Effector memory CD8-positive, alpha-beta T cell (primary cell): ENCODE results near the gene CGB5.
"Not testable (repeated sequence)": the region's sequence is repeated elsewhere in the genome, so short reads cannot be mapped to it uniquely, and the experiment has no call there.

Source experiments
- ATAC-seq: fragments of 150-1000 bp; cut with Tn5 transposase; replicated peaks from 2 replicates; pipeline ENCODE4 v1.10.0; 2021; ENCODE audit warnings: mild to moderate bottlenecking, moderate library complexity
- DNase-seq, 3 experiments: peaks; one replicate each; pipeline ENCODE4 v3.0.0; 2021
- H3K27ac Mint-ChIP-seq, 2 donors: one replicate each; pipeline ENCODE4 v1.8.0; 2022; ENCODE audit warnings: mild to moderate bottlenecking in 2 of 2, mixed read lengths in 2 of 2, moderate library complexity in 2 of 2
- H3K27me3 Mint-ChIP-seq, 2 donors: one replicate each; pipeline ENCODE4 v1.8.0; 2022; ENCODE audit warnings: mixed read lengths in 2 of 2
- H3K36me3 Mint-ChIP-seq: one replicate; pipeline ENCODE4 v1.8.0; 2022; ENCODE audit warnings: mild to moderate bottlenecking, moderate library complexity, mixed read lengths; ENCODE audit not compliant: insufficient read depth
- H3K4me1 Mint-ChIP-seq, 2 donors: one replicate each; pipeline ENCODE4 v1.8.0; 2022; ENCODE audit warnings: low read depth in 2 of 2, mixed read lengths in 2 of 2
- H3K4me3 Mint-ChIP-seq, 2 donors: one replicate each; pipeline ENCODE4 v1.8.0; 2022; ENCODE audit warnings: mild to moderate bottlenecking in 2 of 2, mixed read lengths in 2 of 2, moderate library complexity in 2 of 2
- H3K9me3 Mint-ChIP-seq, 2 donors: one replicate each; pipeline ENCODE4 v1.8.0; 2022; ENCODE audit warnings: mixed read lengths in 2 of 2

Gene CGB5

GRCh38 chr19:49056902-49057596, 13.4 kb downstream of the CGB5 start:
- H3K4me3 Mint-ChIP-seq = peak overlapping the region; percentile 84 to 87
- H3K27me3 Mint-ChIP-seq = peaks cover 46 to 53% of the 10 kb centered on the region in 2 donors

GRCh38 chr19:49057636-49058234, 14.1 kb downstream of the CGB5 start, which contains the start of gene CGB7:
Gene CGB7, minus strand, starts transcription at chr19:49057749. Its CDS starts 2,374 bp downstream, at chr19:49055375.
- DNase-seq = peak in 1 of 3 experiments; percentile 19
- Mint-ChIP-seq H3K36me3 (peaks cover 10% of the 10 kb centered on the region), H3K27me3 (peaks cover 46 to 53% of the 10 kb centered on the region in 2 donors), H3K4me1 (peaks cover 18 to 27% of the 10 kb centered on the region in 2 donors), H3K9me3 (no peaks in the 10 kb centered on the region), H3K4me3 (peak within 1 kb of the TSS; percentile 84 to 87), H3K27ac (peak within 1 kb of the TSS; percentile 50 to 89)
- ATAC-seq = peak; percentile 48

More at GRCh38 chr19:49056902-49057596, 13.4 kb downstream of the CGB5 start:
- ATAC-seq, H3K9me3 Mint-ChIP-seq, H3K36me3 Mint-ChIP-seq, DNase-seq: not testable (repeated sequence)
- Mint-ChIP-seq H3K27ac (peak overlapping the region; percentile 50 to 89), H3K4me1 (peaks cover 18 to 27% of the 10 kb centered on the region in 2 donors)

- DNase-seq (no peak), ATAC-seq (no peak)
- Mint-ChIP-seq H3K27ac (no peak overlapping the region), H3K9me3 (no peaks in the 10 kb centered on the region), H3K4me1 (peaks cover 18 to 27% of the 10 kb centered on the region in 2 donors), H3K27me3 (peaks cover 50 to 59% of the 10 kb centered on the region in 2 donors), H3K36me3 (peaks cover 10% of the 10 kb centered on the region), H3K4me3 (peak overlapping the region; percentile 84 to 87)
Observed at GRCh38 chr19:49058562-49058961, 14.9 kb downstream of the CGB5 start.

GRCh38 chr19:49059053-49059452, 15.4 kb downstream of the CGB5 start:
- no peak for DNase-seq
- H3K27me3 Mint-ChIP-seq = peaks cover 55 to 64% of the 10 kb centered on the region in 2 donors
- no peaks in the 10 kb centered on the region for H3K9me3 Mint-ChIP-seq
- no peak overlapping the region for H3K4me3 Mint-ChIP-seq
- no peak overlapping the region for H3K27ac Mint-ChIP-seq
- peaks cover 18 to 27% of the 10 kb centered on the region in 2 donors for H3K4me1 Mint-ChIP-seq
- no peak for ATAC-seq
- H3K36me3 Mint-ChIP-seq = peaks cover 10% of the 10 kb centered on the region

GRCh38 chr19:49061000-49061399, 17.4 kb downstream of the CGB5 start:
- no peak for ATAC-seq
- no peak overlapping the region for H3K4me3 Mint-ChIP-seq

GRCh38 chr19:49061445-49061844, 17.8 kb downstream of the CGB5 start:
- no peak for ATAC-seq
- peaks cover 73 to 83% of the 10 kb centered on the region in 2 donors for H3K27me3 Mint-ChIP-seq
- peaks cover 18 to 21% of the 10 kb centered on the region in 2 donors for H3K4me1 Mint-ChIP-seq
- no peaks in the 10 kb centered on the region for H3K9me3 Mint-ChIP-seq
- peaks cover 6% of the 10 kb centered on the region for H3K36me3 Mint-ChIP-seq
- H3K4me3 Mint-ChIP-seq = no peak overlapping the region
- no peak overlapping the region for H3K27ac Mint-ChIP-seq
- no peak for DNase-seq

More at GRCh38 chr19:49061000-49061399, 17.4 kb downstream of the CGB5 start:
- no peak for DNase-seq
- Mint-ChIP-seq H3K4me1 (peaks cover 18 to 26% of the 10 kb centered on the region in 2 donors), H3K27me3 (peaks cover 69 to 81% of the 10 kb centered on the region in 2 donors), H3K9me3 (no peaks in the 10 kb centered on the region), H3K36me3 (peaks cover 6% of the 10 kb centered on the region), H3K27ac (no peak overlapping the region)

GRCh38 chr19:49064029-49064629, 20.5 kb downstream of the CGB5 start:
- Mint-ChIP-seq H3K27ac (no peak overlapping the region), H3K4me1 (peaks cover 0 to 2% of the 10 kb centered on the region in 2 donors), H3K4me3 (no peak overlapping the region), H3K9me3 (no peaks in the 10 kb centered on the region), H3K27me3 (peaks cover 67 to 83% of the 10 kb centered on the region in 2 donors), H3K36me3 (peaks cover 3% of the 10 kb centered on the region)
- no peak for ATAC-seq
- no peak for DNase-seq

- no peak for ATAC-seq
- Mint-ChIP-seq H3K4me1 (peaks cover 0 to 2% of the 10 kb centered on the region in 2 donors), H3K27ac (no peak within 1 kb of the TSS), H3K9me3 (no peaks in the 10 kb centered on the region), H3K27me3 (peaks cover 71 to 88% of the 10 kb centered on the region in 2 donors), H3K36me3 (peaks cover 3% of the 10 kb centered on the region), H3K4me3 (peak within 1 kb of the TSS in 1 of 2 donors; percentile 44)
- DNase-seq = no peak
Observed at GRCh38 chr19:49064768-49065611, 21.3 kb downstream of the CGB5 start, which contains the start of gene NTF4. Gene NTF4, minus strand, starts transcription at chr19:49064818. Its CDS starts 2,821 bp downstream, at chr19:49061997.

GRCh38 chr19:49065905-49066512, 22.4 kb downstream of the CGB5 start:
- DNase-seq = no peak
- H3K4me3 Mint-ChIP-seq = no peak overlapping the region
- H3K27ac Mint-ChIP-seq = no peak overlapping the region
- H3K36me3 Mint-ChIP-seq = no peaks in the 10 kb centered on the region
- H3K9me3 Mint-ChIP-seq = no peaks in the 10 kb centered on the region
- no peak for ATAC-seq
- H3K27me3 Mint-ChIP-seq = peaks cover 75 to 88% of the 10 kb centered on the region in 2 donors
- H3K4me1 Mint-ChIP-seq = peaks cover 0 to 2% of the 10 kb centered on the region in 2 donors

- ATAC-seq (no peak), DNase-seq (no peak)
- H3K36me3 Mint-ChIP-seq = no peaks in the 10 kb centered on the region
- peaks cover 68 to 88% of the 10 kb centered on the region in 2 donors for H3K27me3 Mint-ChIP-seq
- no peaks in the 10 kb centered on the region for H3K9me3 Mint-ChIP-seq
- peaks cover 0 to 2% of the 10 kb centered on the region in 2 donors for H3K4me1 Mint-ChIP-seq
- H3K27ac Mint-ChIP-seq = no peak overlapping the region
- no peak overlapping the region for H3K4me3 Mint-ChIP-seq
Observed at GRCh38 chr19:49067554-49067953, 23.9 kb downstream of the CGB5 start.

- Mint-ChIP-seq H3K9me3 (peaks cover 0 to 1% of the 10 kb centered on the region in 2 donors), H3K4me1 (peaks cover 7% of the 10 kb centered on the region in 2 donors), H3K36me3 (no peaks in the 10 kb centered on the region), H3K27me3 (peaks cover 74 to 91% of the 10 kb centered on the region in 2 donors), H3K27ac (no peak overlapping the region), H3K4me3 (no peak overlapping the region)
- ATAC-seq = no peak
- DNase-seq = no peak
Observed at GRCh38 chr19:49069026-49069425, 25.4 kb downstream of the CGB5 start.

- H3K27ac Mint-ChIP-seq = no peak overlapping the region
- no peaks in the 10 kb centered on the region for H3K36me3 Mint-ChIP-seq
- peaks cover 75 to 92% of the 10 kb centered on the region in 2 donors for H3K27me3 Mint-ChIP-seq
- DNase-seq (no peak), ATAC-seq (no peak)
- H3K4me1 Mint-ChIP-seq = peaks cover 7 to 9% of the 10 kb centered on the region in 2 donors
- peaks cover 0 to 1% of the 10 kb centered on the region in 2 donors for H3K9me3 Mint-ChIP-seq
- no peak overlapping the region for H3K4me3 Mint-ChIP-seq
Observed at GRCh38 chr19:49070416-49070815, 26.8 kb downstream of the CGB5 start.
